ENCODE measurements around the gene CHCHD6. TPM values are rescaled to one million over a fixed set of nuclear protein-coding genes. Genes with fewer than 3 reads are reported as not detected.

Gene CHCHD6
- total RNA-seq, 2 experiments from 2014 or later: 15.9 to 16.9 TPM

GRCh38 chr3:126692858-126693257, 11.2 kb upstream of the CHCHD6 start:
- CTCF ChIA-PET: no interaction called here

DNA sequence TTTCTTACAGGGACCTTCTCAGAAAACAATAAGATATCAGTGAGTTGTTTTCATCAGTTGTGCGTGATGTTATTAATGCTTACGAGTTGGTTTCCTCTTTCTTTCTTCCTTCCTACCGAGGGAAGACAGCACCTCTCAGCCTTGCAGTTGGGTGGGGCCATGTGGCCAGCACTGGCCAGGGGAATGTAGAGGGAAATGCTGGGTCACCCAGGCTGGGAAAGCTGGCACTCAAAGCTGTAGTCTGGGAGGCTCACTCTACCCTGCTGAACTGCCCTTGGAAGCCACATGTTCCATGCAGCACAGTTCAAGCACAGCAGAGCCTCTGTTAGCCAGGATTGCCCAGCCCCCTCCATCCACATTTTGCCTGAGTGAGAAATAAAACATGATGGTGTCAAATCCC, 10.1 kb upstream of the CHCHD6 start:
- POLR2A ChIA-PET: no interaction called here
- CTCF ChIA-PET: no interaction called here

More at GRCh38 chr3:126692858-126693257, 11.2 kb upstream of the CHCHD6 start:
- POLR2A ChIA-PET: no interaction called here

- CTCF ChIA-PET: no interaction called here
Observed at GRCh38 chr3:126696701-126697267, 7.3 kb upstream of the CHCHD6 start.

DNA sequence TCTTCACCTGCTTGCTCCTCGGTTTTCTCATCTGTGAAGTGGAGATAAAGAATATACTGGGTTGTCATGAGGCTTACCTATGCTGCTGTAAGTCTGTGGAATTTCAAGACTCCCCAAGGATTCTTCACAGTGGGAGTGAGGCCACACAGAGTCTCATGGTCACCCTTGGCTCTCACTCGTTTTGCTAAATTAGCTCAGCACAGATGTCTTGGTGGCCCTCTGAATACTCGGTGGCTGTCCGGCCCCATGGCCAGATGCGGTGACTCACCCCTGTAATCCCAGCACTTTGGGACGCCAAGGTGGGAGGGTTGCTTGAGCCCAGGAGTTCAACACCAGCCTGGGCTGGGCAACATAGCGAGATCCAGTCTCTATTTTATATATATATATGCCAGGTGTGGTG, 5.0 kb upstream of the CHCHD6 start:
- ChIA-PET CTCF (no interaction called here), POLR2A (no interaction called here)

More at GRCh38 chr3:126696701-126697267, 7.3 kb upstream of the CHCHD6 start:
- POLR2A ChIA-PET: no interaction called here

DNA sequence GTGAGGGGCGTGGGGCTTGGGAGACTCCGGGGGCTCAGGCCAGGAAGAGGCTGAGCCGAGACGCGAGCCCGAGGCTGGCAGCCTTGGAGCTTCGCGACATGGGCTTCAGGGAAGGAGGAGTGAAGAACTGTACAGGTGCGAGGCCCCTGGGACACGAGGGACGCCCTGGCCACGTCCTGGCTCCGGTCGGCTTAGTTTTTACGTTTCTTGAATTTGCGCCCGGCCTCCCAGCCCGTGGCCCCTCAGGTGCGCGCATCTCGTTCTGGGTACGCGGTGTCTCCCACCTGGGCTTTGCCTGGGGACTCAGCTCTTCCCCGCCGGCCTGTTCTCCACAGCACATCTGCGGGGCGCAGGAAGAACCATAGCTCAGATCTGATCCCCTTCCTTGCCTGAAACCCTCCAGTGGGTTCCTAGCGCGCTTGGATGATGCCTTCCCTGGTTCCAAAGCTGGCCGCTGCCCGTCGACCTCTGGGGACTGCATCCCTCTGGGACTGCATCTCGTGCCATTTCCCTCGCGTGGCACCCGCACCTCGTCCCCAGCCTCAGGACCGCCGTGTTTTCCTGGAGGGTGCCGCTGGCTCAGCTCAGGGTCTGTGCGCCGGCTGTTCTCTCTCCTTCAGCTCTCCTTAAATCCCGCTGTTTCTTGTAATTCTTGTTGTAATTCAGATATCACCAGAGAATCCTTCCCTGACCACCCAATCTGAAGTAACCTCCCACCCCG, 614 bp downstream of the CHCHD6 start:
- ChIA-PET POLR2A (interaction anchor here (0.6 kb wide), 1 partner anchor 888 kb away, joined by 3 read pairs; no protein-coding TSS in a partner anchor), CTCF (interaction anchor here (1.6 kb wide), 1 partner anchor 843 kb away, joined by 7 read pairs; no protein-coding TSS in a partner anchor)

DNA sequence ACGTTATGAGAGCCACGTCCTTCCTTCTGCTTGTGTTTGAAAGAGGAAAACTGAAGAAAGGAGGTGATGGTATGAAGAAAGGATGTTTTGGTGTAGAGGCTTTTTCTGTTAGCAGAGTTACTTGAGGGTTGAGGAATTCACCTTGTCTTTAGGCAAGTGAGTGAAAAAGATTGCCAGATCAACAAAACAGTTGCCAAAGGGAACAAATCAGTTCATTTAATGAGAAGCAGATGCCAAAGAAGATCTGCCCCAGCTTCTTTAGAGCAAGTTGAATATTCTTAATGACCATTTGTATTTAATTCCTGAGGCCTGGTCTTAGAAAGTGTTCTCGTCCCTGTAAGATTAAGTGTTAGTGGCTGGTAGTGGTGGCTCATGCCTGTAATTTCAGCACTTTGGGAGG, 2.6 kb downstream of the CHCHD6 start:
- ChIA-PET POLR2A (no interaction called here), CTCF (no interaction called here)

DNA sequence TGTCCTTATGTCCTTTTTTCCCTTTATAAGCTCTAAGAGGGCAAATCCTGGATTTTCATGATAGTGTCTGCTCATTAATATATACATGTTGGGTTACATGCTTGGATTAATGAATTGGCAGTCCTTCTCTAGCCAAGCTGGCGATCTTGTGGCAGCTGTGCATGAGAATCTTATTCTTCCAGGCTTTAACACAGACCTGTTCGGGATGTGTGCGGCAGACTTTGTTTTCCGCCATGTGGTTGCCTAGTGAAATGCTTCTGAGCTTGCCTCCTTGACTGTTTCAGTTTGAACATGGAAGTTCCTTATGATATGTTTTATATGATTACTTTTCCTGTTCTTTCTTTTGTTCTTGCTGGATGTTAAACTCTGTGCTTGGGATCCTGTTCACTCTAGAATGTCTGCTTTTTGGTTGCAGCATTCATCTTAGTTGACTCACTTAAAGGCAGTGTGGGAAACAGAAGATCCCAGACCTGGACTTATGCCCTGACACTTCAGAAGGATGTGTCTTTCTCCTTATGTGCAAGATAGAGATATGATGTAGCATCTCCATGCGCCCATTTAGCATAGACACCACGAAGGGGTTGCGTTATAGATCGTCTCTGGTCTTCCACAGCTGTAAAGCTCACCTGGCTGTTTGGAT, 7.2 kb downstream of the CHCHD6 start:
- ChIA-PET POLR2A (no interaction called here), CTCF (no interaction called here)

DNA sequence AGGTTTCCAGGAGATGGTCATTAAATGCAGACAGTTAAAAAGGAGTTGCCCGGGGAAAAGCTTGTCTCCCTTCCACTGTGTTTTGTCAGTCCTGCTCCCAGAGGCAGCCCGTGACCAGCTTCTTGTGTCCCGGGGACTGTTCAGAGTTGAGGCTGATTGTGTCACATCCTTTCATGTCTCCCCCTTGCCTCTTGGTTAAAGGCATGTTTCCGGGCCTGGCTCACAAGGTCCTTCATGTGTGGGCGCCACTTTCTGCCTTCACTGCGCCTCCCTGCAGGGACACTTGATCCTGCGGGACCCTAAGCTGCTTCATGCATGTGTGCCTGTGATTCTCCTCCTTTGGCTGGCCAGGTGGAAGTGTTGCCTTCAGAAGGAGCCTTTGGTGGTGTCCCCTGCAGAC, 9.2 kb downstream of the CHCHD6 start:
- CTCF ChIA-PET: no interaction called here
- POLR2A ChIA-PET: no interaction called here

DNA sequence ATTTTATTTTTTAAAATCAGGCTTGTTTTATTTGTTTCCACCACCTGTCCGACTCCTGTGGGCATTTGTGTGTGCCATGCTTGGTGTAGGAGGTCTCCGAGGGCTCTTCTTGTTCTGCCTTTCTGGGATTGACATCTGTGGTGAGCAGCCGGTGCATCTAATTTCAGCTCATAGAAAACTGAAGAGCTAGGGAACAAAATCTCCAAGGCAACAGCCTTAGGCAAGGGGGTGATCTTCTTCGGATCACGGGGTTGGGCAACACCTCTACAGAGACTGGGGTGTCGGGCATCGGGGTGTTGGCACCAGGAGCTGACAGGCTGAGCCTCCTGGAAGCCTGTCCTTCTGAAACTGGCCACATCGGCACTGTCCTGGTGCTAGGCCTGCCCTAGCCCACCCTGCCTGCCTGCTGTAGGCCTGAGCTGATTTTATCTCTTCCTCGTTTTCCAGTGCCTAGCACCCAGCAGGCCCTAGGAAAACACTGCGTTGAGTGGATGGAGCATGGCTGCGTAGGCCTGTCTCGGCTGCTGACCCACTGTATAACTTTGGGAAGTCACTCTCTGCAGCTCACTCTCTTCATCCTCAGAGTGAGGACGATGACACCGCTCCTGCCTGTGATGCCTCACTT, 10.3 kb downstream of the CHCHD6 start:
- CTCF ChIA-PET: no interaction called here
- POLR2A ChIA-PET: interaction anchor here (0.6 kb wide), 1 partner anchor 228 kb away, joined by 5 read pairs; no protein-coding TSS in a partner anchor

DNA sequence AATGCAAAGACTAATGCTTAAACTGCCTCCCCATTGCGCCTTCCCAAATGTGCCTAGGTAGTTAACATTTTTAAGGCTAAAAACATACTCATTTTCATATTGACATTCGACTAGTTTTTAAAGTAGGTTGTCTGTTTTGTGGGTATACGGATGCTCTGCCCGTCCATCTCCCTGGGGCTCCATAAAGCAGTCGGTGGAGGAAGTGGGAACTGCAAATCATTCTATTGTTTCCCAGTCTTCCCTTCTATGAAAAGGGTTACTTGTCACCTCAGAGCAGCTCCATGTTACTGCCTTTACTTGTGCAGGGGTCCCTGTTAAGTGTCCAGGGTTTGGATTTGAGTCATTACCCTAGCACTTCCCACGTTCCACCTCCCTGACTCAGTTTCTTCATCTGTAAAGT, 10.9 kb downstream of the CHCHD6 start:
- POLR2A ChIA-PET: no interaction called here

DNA sequence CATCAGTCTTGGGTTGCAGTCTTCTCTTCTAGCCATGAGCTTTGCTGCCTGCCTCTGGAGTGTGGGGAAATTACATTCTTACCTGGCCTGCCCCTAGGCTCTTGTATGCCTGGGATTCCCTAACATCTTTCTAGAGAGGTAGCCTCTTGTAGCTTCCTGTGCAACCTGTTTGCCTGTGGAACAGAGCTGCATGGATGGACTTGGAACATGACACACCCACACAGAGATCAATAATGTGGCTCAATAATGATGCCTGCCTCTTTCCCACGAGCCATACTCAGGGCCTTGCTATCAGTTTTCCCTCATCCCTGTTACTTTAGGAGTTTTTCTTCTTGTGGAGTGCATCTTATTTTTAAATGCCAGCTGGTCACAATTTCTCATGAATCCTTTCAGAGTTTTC, 11.4 kb downstream of the CHCHD6 start:
- ChIA-PET CTCF (interaction anchor here (0.5 kb wide), 1 partner anchor 36 kb away, joined by 4 read pairs; no protein-coding TSS in a partner anchor), POLR2A (no interaction called here)

More for the DNA sequence above, 10.9 kb downstream of the CHCHD6 start:
- CTCF ChIA-PET: no interaction called here

DNA sequence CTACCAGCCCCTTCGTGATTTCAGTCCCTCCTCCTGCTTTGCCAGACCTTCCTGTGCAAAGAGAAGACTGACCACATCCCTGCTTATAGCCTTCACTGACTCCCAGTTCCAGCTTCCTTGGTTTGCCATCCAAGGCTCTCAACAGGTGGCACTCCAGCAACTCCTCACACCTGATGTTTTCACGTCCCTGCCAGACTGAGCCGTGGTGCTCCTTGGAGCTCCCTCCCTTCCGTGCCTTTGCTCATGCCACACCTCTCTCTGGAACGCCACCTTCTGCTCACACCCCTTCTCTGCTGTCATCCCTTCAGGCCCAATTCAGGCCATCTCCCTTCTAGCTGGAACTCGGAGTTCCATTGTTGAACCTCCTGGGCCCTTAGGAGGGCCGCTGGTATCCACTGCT, 12.0 kb downstream of the CHCHD6 start:
- ChIA-PET CTCF (no interaction called here), POLR2A (no interaction called here)

DNA sequence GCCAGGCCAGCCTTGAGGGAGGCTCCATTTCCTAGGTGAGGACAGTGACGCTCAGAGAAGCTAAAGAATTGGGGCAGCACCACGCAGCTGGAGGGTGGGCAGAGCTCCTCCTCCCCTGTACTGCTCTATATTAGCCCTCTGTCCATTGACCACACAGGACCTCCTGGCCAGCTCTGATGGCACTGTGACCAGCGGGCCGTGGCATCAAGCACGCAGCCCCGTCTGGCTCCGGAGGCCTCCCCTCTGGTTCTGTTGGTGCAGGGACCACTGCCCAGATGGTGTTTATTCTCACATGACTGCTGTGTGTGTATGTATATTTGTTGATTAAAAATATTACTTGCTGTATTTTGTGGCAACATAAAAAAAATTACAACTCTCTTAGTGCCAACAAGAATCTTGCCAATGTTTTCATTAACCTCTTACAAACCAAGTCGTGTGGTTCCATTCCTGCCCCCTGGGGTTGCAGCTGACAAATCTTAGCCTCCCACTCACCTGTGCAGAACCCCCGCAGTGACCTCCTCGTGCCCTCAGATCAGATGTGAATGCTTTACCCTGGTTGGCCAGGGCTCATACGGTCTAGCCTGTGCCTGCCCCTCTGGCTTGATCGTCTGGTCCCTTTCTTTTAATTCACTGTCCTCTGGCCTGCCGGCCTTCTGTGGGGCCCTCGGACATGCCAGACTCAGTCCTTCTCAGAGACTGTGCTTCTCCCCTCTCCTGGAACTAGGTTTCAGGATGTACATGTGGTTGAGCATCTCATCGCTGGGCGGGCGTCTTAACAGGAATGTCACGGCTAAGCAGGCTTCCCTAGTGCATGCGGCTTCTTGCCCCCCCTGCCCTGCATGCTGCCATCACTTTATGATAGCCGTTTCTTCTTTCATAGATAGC, 14.8 kb downstream of the CHCHD6 start:
- ChIA-PET CTCF (no interaction called here), POLR2A (no interaction called here)

DNA sequence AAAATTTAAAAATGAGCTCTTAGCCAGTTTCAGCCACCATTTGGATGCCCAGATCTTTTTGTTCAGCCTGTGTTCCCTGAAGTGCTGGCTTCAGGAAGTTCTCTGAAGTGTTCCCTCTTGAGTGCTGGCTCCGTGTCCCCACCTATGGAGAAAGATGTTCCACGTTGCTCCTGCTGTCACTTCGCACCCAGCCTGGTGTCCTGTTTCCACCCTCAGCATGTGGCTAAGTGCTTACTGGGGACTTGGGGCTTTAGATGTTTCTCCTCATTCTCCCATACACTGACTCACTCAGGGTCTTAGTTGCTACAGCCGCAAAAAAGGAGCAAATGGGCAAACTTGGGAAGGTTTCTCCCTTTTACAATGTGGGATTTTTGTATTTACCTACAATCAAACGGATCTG, 16.6 kb downstream of the CHCHD6 start:
- POLR2A ChIA-PET: no interaction called here
- CTCF ChIA-PET: no interaction called here

DNA sequence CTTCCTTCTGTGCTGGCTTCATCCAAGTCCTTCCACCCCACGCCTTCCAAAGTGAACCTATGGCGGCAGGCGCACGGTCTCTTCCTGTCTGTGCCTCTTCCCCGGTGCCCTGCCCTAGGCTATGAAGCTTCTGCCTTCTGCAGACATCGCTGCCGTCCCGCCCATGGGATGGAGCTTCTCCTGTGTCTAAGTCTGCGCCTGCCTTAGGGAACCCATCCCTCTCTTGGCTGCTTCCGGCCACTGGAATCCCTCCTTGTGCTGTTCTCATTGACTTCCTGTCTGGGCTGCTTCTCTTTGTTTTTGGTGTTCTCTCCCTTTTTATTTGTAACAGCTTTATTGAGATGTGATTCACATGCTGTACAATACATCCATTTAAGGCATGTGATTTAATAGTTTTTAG, 17.2 kb downstream of the CHCHD6 start:
- ChIA-PET CTCF (no interaction called here), POLR2A (no interaction called here)

- POLR2A ChIA-PET: no interaction called here
- CTCF ChIA-PET: no interaction called here
Observed at GRCh38 chr3:126723237-126723636, 19.2 kb downstream of the CHCHD6 start.

- POLR2A ChIA-PET: no interaction called here
- CTCF ChIA-PET: no interaction called here
Observed at GRCh38 chr3:126723801-126724200, 19.8 kb downstream of the CHCHD6 start.

- ChIA-PET CTCF (no interaction called here), POLR2A (no interaction called here)
Observed at GRCh38 chr3:126728680-126729079, 24.6 kb downstream of the CHCHD6 start.

GRCh38 chr3:126730376-126730775, 26.3 kb downstream of the CHCHD6 start:
- CTCF ChIA-PET: no interaction called here
- POLR2A ChIA-PET: no interaction called here

DNA sequence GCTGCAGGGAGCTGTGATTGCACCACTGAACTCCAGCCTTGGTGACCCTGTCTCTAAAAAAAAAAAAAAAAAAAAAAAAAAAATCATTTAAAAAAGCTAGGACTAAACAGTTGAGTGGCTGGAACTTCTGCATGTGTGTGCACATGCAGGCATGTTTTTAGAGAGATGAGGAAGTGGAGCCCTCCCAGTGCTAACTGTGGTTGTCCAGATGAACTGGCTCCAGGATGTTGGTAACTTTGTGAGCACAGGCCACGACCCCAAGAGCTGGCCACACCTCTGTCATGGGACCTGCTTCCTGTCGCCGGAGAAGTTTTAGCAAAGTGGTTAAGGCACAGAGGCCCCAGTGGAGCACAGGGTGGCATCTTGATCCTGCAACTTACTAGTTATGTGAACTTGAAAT, 27.0 kb downstream of the CHCHD6 start:
- ChIA-PET POLR2A (interaction anchor here (0.7 kb wide), 1 partner anchor 264 kb away, joined by 4 read pairs; no protein-coding TSS in a partner anchor), CTCF (no interaction called here)
